PC-9 (cell line): Measurements from ENCODE around the gene GFM1. TPM values are rescaled to one million over a fixed set of nuclear protein-coding genes. Genes with fewer than 3 reads are reported as not detected.
A peak's percentile ranks its signal among the peaks of the same experiment; 100 is the strongest.

ENCODE experiments used
- BruUV-seq: library from RNA; stranded (reverse); fragments of 400-500 nt; replicated peaks from 2 replicates; lab custom pipeline; 2021; lab: Mats Ljungman, UMichigan
- CTCF ChIA-PET: fragments of 300-600 bp; sonication (Branson Sonifier 250); formaldehyde crosslinking; loops from one replicate; lab custom pipeline; 2022; ENCODE audit warnings: antibody characterized with exemption; lab: Charles Lee
- POLR2A ChIA-PET: fragments of 300-600 bp; sonication (Branson Sonifier 250); formaldehyde crosslinking; loops from one replicate; lab custom pipeline; 2022; ENCODE audit warnings: antibody characterized with exemption; ENCODE audit not compliant: unreplicated experiment; lab: Charles Lee
- DNase-seq, 2 experiments: peaks; one replicate each; pipeline versions ENCODE4 v3.0.0 to v3.0.0-alpha.2; 2015 to 2022; ENCODE audit warnings: mixed read lengths in 1 of 2
- H2AFZ ChIP-seq: fragments of 200-600 bp; sonication (generic); 2 replicates; pipeline ENCODE4 v1.8.1; 2017; ENCODE audit warnings: antibody characterized with exemption
- H3F3A ChIP-seq: fragments of 200-600 bp; sonication (generic); 2 replicates; pipeline ENCODE4 v1.8.1; 2017; ENCODE audit warnings: antibody characterized with exemption, mild to moderate bottlenecking, low read depth; ENCODE audit not compliant: insufficient read depth
- H3K27ac ChIP-seq: fragments of 200-600 bp; sonication (generic); 2 replicates; pipeline ENCODE4 v1.6.1; 2016; ENCODE audit warnings: mixed run types
- H3K27me3 ChIP-seq: fragments of 200-600 bp; sonication (generic); 2 replicates; pipeline ENCODE4 v1.6.1; 2016; ENCODE audit warnings: low read depth, mixed run types; ENCODE audit not compliant: insufficient read depth
- H3K36me3 ChIP-seq: fragments of 200-600 bp; sonication (generic); 2 replicates; pipeline ENCODE4 v1.6.1; 2016; ENCODE audit warnings: low read depth, mixed run types
- H3K4me1 ChIP-seq: fragments of 200-600 bp; sonication (generic); replicated peaks from 2 replicates; pipeline ENCODE4 v1.6.1; 2016; ENCODE audit warnings: mixed run types; ENCODE audit not compliant: insufficient read depth
- H3K4me2 ChIP-seq: fragments of 200-600 bp; sonication (generic); 2 replicates; pipeline ENCODE4 v1.6.1; 2017; ENCODE audit warnings: mixed run types
- H3K4me3 ChIP-seq: fragments of 200-600 bp; sonication (generic); 2 replicates; pipeline ENCODE4 v1.6.1; 2016; ENCODE audit warnings: mixed run types
- H3K79me2 ChIP-seq: fragments of 200-600 bp; sonication (generic); 2 replicates; pipeline ENCODE4 v1.6.1; 2017; ENCODE audit warnings: low read depth, mixed run types
- H3K9me2 ChIP-seq: fragments of 200-600 bp; sonication (generic); 2 replicates; pipeline ENCODE4 v1.8.1; 2017; ENCODE audit warnings: mild to moderate bottlenecking; ENCODE audit not compliant: insufficient read depth
- H3K9me3 ChIP-seq: fragments of 200-600 bp; sonication (generic); 2 replicates; pipeline ENCODE4 v1.8.1; 2016; ENCODE audit warnings: low read depth; ENCODE audit not compliant: insufficient read depth
- H4K20me1 ChIP-seq: fragments of 200-600 bp; sonication (generic); 2 replicates; pipeline ENCODE4 v1.8.1; 2017; ENCODE audit not compliant: insufficient read depth
- CTCF ChIP-seq: fragments of 200-600 bp; sonication (generic); conservative IDR thresholded peaks from 2 replicates; pipeline ENCODE4 v1.6.1; 2017; ENCODE audit warnings: mixed run types, antibody characterized with exemption, mild to moderate bottlenecking, moderate library complexity
- EZH2 ChIP-seq: fragments of 200-600 bp; sonication (generic); IDR thresholded peaks from 2 replicates; pipeline ENCODE4 v1.8.0; 2017; ENCODE audit warnings: antibody characterized with exemption, low read depth
- intact Hi-C: fragments of 100-400 bp; cut with micrococcal nuclease; formaldehyde crosslinking; loops from one replicate; pipeline ENCODE4 v1.10.0; 2022; ENCODE audit not compliant: unreplicated experiment
- total RNA-seq: library from RNA; stranded (reverse); gene quantifications from 2 replicates; pipeline ENCODE4 v1.2.3, GENCODE V29; 2021

Gene GFM1
- total RNA-seq, 1 experiment from 2014 or later = 43.0 TPM

DNA sequence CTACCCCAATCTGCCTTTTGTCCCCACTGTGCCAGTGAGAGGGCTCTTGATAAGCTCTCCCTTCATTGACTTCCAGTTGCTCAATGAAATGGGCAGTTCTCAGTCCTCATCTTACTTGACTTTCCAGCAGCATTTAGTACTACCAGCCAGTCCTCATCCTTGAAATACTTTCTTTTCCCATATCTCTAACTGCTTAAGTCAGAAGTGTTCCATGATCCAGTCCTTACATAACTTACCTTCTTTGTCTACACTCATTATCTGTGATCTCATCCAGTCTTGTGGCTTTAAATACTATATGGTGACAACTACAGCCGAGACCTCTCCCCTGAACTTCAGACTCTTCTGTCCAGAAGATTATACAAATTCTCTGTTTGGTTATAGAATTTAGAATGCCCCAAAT lies 59.2 kb downstream of the GFM1 start:
- Histone ChIP-seq H3K36me3 (peaks cover 57% of the 10 kb centered on the region), H4K20me1 (no peaks in the 10 kb centered on the region), H2AFZ (no peak overlapping the region), H3K9me2 (no peaks in the 10 kb centered on the region), H3K9me3 (no peaks in the 10 kb centered on the region), H3K4me2 (no peak overlapping the region), H3K27ac (no peak overlapping the region), H3K4me1 (no peaks in the 10 kb centered on the region), H3F3A (peaks cover 27% of the 10 kb centered on the region), H3K79me2 (no peaks in the 10 kb centered on the region), H3K4me3 (no peak overlapping the region), H3K27me3 (no peaks in the 10 kb centered on the region)
- ChIA-PET CTCF (no interaction called here), POLR2A (no interaction called here)
- TF ChIP-seq EZH2 (no peak), CTCF (no peak)
- DNase-seq = peak in 1 of 2 experiments; percentile 2
- BruUV-seq = no TSS peak
- intact Hi-C loops = no loop called here

GRCh38 chr3:158709666-158710083 lies 65.3 kb downstream of the GFM1 start:
- Histone ChIP-seq H3K27me3 (no peaks in the 10 kb centered on the region), H3K4me1 (peaks cover 6% of the 10 kb centered on the region), H3K79me2 (peaks cover 6% of the 10 kb centered on the region; the same call in 1 of the 2 replicates), H3K36me3 (peaks cover 49% of the 10 kb centered on the region), H3K4me2 (no peak overlapping the region), H3F3A (peaks cover 24% of the 10 kb centered on the region; the same call in 1 of the 2 replicates), H3K4me3 (no peak overlapping the region), H3K27ac (no peak overlapping the region), H3K9me2 (no peaks in the 10 kb centered on the region), H3K9me3 (no peaks in the 10 kb centered on the region), H2AFZ (no peak overlapping the region), H4K20me1 (no peaks in the 10 kb centered on the region; the same call in 1 of the 2 replicates)
- no peak for TF ChIP-seq CTCF
- BruUV-seq = no TSS peak
- ChIA-PET POLR2A (interaction anchor here (0.6 kb wide), 2 partner anchors 9 to 47 kb away, joined by 5 read pairs; no protein-coding TSS in a partner anchor), CTCF (interaction anchor here (1.3 kb wide), 1 partner anchor 51 kb away, joined by 6 read pairs; no protein-coding TSS in a partner anchor)
- DNase-seq = no peak
- intact Hi-C loops = no loop called here

DNA sequence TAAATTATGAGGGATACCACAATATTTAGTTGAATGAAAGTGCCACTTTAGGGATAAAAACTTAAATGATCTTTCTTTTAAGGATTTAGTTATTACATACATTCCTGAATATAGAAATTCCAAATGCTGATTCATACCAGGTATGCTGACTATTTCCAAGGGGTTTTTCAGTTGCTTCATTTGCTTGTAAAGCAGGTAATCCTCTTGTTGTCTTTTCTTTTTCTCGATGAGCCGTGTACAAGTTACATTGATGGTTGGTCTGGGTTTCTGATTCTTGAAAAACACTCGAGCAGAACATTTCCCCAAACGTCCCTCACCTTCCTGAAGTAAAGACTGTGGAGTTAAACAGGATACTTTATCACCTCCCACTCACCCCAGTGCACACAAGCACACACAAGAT lies 66.3 kb downstream of the GFM1 start:
- Histone ChIP-seq H3K4me2 (no peak overlapping the region), H3K27ac (peak overlapping the region; percentile 9; the same call in 1 of the 2 replicates)

More for the DNA sequence above, 66.3 kb downstream of the GFM1 start:
- Histone ChIP-seq H3K36me3 (peaks cover 47% of the 10 kb centered on the region), H3K79me2 (peaks cover 15% of the 10 kb centered on the region), H3K4me3 (no peak overlapping the region), H2AFZ (no peak overlapping the region), H3K27me3 (no peaks in the 10 kb centered on the region), H3K9me3 (no peaks in the 10 kb centered on the region), H3K4me1 (peaks cover 6% of the 10 kb centered on the region), H4K20me1 (no peaks in the 10 kb centered on the region; the same call in 1 of the 2 replicates), H3K9me2 (no peaks in the 10 kb centered on the region), H3F3A (peaks cover 24% of the 10 kb centered on the region; the same call in 1 of the 2 replicates)
- intact Hi-C loops = no loop called here
- POLR2A ChIA-PET = no interaction called here
- CTCF ChIA-PET = no interaction called here
- no peak for DNase-seq
- BruUV-seq = no TSS peak
- TF ChIP-seq CTCF (no peak), EZH2 (no peak)
